ENCODE measurements around the gene ITPRIPL2.

Gene ITPRIPL2

GRCh38 chr16:19123535-19124178, 9.9 kb downstream of the ITPRIPL2 start:
- DNase-seq = no peak

GRCh38 chr16:19126300-19126699, 12.5 kb downstream of the ITPRIPL2 start:
- DNase-seq = no peak

- DNase-seq = peak; percentile 44
Observed at GRCh38 chr16:19127205-19127604, 13.4 kb downstream of the ITPRIPL2 start.

GRCh38 chr16:19127674-19128131, 13.9 kb downstream of the ITPRIPL2 start:
- DNase-seq = peak; percentile 84

- DNase-seq = no peak
Observed at GRCh38 chr16:19128454-19129200, 14.9 kb downstream of the ITPRIPL2 start.

GRCh38 chr16:19130385-19130784, 16.6 kb downstream of the ITPRIPL2 start:
- DNase-seq = no peak

DNA sequence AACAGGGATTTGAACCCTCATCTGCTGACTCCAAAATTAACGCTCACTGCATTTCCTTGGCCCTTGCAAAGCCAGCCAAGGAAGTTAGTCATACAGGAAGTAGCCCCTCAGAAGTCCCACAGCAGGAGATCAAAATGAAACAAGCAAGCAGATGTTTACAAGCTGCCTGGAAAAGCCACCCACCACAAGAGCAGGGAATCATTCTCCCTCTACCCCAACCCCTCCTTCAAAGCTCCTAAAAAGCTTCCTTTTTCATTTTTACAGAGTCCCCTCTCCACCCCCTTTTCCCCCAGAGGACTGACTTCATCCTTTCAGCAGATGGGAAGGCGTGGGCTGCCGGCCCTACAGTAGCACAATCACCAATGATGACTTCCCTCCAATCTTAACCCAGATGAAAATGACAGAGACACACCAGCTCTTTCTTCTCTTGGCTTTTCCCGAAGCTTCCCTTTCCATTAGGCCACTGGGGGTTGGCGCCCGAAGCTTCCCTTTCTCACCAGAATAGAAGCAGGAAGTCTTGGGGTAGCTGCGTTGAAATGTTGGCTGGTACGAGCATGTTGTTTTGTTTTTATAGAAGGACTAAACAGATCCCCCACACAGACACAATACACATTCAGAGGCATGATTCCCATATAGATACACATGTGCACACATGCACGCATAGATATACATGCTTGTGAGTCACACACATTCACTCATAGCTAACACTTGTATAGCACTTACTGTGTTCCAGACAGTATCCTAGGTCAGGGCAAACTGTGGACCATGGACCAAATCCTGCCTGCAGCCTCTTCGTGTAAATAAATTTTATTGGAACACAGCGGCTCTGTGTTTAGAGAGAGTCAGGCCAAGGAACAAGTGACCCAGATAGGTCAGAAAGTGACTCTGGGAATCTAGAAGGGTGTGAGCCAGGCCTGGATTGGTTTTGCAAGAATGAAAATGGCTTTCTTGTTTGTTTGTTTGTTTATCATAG, 17.4 kb downstream of the ITPRIPL2 start:
- peak; percentile 89 for DNase-seq

GRCh38 chr16:19131825-19132218, 18.1 kb downstream of the ITPRIPL2 start:
- no peak for DNase-seq

DNA sequence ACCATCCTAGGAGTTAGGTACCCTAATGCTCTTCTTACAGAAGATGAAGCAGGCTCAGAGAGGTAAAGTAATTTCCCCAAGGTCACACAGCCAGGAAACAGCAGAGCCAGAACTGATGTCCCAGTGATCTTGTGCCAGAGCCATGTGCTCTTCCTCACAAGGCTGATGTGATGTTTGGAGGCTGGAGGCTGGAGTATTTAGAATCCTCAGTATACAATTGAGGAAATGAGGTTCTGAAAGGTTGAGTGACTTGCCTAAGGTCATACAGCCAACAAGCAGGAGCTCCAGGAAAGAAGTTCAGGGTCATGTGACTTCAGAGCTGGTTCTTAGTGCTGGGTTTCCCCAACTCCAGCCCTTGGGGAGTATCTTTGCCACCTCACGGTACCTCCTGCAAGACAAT, 18.5 kb downstream of the ITPRIPL2 start:
- DNase-seq = no peak

DNA sequence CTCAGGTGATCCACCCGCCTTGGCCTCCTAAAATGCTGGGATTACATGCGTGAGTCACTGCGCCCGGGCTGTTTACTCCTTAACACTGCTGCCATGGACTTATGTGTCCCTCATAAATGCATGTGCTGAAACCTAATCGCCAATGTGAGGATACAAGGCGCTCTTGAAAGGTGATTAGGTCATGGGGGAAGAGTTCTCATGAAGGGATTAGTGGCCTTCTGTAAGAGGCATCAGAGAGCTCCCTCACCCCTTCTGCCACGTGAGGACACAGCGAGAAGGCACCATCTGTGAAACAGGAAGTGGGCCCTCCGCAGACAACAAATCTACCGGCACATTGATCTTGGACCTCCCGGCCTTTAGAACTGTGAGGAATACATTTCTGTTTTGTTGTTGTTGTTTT, 19.1 kb downstream of the ITPRIPL2 start:
- DNase-seq = peak; percentile 84

DNA sequence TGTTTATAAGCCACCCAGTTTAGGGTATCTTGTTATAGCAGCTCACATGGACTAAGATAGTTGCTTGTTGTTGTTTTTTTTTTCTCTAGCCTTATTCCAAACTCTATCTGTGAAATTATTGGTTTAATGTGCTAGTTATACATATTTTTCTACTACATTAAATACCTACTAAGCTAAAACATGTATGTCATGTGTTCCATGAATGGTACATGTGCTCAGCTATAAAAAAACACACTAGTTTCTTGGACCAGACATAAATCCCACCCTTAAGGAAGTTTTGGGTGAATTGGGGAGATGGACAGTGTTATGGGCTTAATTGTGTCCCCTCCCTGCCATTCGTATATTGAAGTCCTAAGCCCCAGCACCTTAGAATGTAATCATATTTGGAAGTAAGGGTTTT, 19.8 kb downstream of the ITPRIPL2 start:
- no peak for DNase-seq

DNA sequence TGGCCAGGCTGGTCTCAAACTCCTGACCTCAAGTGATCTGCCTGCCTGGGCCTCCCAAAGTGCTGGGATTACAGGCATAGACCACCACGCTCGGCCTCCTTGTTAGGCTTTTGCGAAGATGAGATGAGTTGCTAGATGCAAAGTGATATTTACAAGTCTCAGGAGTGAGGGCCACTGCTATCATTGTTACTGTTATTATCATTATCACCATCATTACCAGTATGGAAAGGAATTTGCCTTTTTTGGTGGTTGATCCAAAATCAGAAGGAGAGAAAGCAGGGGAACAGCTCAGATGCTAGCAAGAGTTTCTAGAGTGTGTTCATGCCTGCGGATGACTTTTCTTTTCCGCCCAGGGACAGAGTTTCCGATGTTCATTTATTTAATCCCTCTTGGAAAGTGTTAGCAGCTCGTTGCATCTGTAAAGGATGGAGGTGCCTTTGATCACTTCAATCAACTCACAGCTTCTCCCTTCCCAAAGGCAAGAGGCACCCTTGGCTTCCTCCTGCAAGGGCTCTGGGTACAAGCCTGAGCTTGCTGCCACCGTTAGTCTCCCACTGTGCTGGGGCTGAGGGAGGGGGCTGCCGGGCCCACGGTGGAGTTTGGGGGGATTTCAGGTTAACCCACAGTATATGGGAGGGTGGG, 21.6 kb downstream of the ITPRIPL2 start:
- no peak for DNase-seq

DNA sequence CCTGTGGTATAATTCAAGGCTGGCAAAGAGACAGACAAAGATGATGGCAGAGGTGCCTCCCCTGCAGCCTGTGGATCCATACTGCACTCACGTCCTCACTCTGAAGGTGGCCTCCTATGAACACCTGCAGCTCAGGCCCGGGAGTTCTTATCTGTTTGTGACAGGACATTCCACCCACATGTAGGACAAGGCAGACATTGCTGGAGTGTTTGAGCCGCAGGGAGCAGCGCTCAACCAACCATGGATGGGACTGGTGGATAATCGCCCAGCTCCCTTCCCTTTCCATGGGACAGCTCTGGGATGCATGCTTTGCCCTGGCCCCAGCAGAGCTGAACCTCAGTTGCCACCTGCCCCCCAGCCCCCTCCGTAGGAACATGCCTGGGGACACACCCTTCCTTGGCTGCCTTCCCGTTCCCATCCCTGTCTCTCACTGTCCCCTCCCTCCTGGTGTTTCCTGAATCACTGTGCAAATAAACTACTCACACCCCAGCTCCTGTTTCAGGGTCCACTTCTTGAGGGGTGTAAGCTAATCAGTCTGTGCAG, 22.2 kb downstream of the ITPRIPL2 start:
- no peak for DNase-seq

- peak; percentile 51 for DNase-seq
Observed at GRCh38 chr16:19136549-19137196, 22.9 kb downstream of the ITPRIPL2 start.

- DNase-seq = peak; percentile 32
Observed at GRCh38 chr16:19137201-19138128, 23.7 kb downstream of the ITPRIPL2 start.

DNA sequence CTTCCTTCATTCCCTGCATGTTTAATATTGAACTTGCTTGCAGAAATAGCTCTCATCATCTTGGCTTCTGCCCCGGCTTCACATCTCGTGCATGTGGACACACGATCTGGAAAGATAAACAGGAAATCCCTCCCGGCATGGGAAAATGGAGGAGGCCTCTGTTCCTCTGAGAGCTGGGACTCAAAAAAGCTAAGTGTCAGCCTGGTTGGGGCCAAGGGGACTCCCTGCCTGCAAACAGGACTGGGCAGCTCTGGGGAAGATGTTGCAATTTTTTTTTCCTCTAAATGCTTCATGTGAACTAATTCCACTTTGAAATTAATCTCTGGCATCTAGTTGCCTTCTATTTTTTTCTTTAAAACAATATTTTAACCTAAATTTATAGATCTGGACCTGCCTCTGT, 24.8 kb downstream of the ITPRIPL2 start:
- no peak for DNase-seq

- no peak for DNase-seq
Observed at GRCh38 chr16:19139436-19140091, 25.8 kb downstream of the ITPRIPL2 start.

GRCh38 chr16:19140396-19140795, 26.6 kb downstream of the ITPRIPL2 start:
- DNase-seq = no peak

DNA sequence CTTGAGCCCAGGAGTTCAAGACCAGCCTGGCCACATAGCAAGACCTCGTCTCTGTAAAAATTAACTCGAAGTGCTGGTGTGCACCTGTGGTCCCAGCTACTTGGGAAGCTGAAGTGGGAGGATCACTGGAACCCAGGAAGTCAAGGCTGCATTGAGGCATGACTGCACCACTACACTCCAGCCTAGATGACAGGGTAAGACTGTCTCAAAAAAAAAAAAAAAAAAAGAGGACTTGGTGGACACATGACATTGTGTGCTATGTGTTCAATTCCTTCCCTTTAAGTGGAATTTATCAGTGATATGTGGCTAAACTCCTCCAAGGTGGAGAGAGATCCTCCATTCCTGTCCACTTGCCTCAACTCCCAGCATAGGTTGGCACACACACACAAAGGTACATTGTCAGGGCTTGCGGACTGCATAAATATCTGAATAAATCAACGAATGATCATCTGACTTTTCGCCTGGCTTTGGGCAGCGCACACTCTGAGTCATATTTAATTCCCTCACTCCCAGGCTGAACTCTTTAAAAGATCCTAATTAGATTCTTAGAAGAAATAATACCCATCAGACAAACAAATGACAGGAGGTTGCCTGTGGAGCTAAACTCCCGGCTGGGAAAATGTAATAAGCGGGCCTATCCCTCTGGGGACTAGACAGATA, 29.3 kb downstream of the ITPRIPL2 start:
- DNase-seq = no peak

- DNase-seq = no peak
Observed at GRCh38 chr16:19143599-19143956, 29.8 kb downstream of the ITPRIPL2 start.

Measured in MV-4-11 (cell line).